Mucosa of stomach (tissue), 1 donor: Measurements from ENCODE around the gene DOP1A.

ENCODE experiments used
- H3K27me3 ChIP-seq: one replicate; pipeline ENCODE4 v1.7.0; 2013; ENCODE audit warnings: mild to moderate bottlenecking, low read length; ENCODE audit not compliant: control insufficient read depth, insufficient read depth
- H3K36me3 ChIP-seq: one replicate; pipeline ENCODE4 v1.7.0; 2013; ENCODE audit warnings: low read length; ENCODE audit not compliant: control insufficient read depth, insufficient read depth
- H3K4me1 ChIP-seq: one replicate; pipeline ENCODE4 v1.7.0; 2013; ENCODE audit warnings: mild to moderate bottlenecking, low read length; ENCODE audit not compliant: control insufficient read depth, insufficient read depth
- H3K4me3 ChIP-seq: one replicate; pipeline ENCODE4 v1.7.0; 2013; ENCODE audit warnings: low read length
- H3K9ac ChIP-seq: one replicate; pipeline ENCODE4 v1.7.0; 2013; ENCODE audit warnings: mild to moderate bottlenecking, low read length, moderate library complexity
- H3K9me3 ChIP-seq: one replicate; pipeline ENCODE4 v1.7.0; 2013; ENCODE audit warnings: mild to moderate bottlenecking, low read length, moderate library complexity; ENCODE audit not compliant: control insufficient read depth
- donor health status: Pancreatic carcinoma.

The DOP1A gene

DNA sequence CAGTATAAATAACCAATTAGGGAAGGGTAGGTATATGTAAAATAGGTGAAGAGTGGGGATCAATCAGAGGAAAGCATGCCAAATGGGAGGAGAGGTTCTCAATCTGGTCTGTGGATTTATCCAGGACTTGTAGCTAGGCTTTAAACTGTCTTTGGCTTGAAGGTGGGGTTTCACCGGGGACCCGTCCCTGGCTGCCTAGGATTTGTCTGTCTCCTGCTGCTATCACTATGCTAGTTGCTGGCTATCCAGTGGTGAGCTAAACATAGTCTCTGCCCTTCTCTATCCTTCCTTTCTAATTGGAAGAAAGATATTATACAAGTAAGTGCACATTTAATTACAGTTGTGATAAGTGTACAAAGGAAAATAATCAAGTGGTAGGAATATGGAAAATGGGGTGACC lies 58.8 kb downstream of the DOP1A start:
- Histone ChIP-seq H3K4me1 (no peaks in the 10 kb centered on the region), H3K36me3 (no peaks in the 10 kb centered on the region), H3K27me3 (no peaks in the 10 kb centered on the region), H3K9ac (no peak overlapping the region), H3K9me3 (no peaks in the 10 kb centered on the region), H3K4me3 (no peak overlapping the region)

DNA sequence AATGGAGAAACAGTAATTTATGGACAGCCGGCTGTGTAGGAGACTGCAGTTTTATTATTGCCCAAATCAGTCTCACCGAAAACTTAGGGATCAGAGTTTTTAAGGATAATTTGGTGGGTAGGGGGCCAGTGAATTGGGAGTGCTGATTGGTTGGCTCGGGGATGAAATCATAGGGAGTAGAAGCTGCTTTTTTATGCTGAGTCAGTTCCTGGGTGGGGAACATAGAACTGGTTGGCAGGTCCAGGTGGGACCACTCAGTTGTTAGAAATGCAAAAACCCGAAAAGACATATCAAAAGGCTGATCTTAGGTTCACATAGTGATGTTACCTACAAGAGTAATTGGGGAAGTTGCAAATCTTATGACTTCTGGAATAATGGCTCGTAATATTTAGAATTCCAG lies 59.3 kb downstream of the DOP1A start:
- no peak overlapping the region for H3K9ac ChIP-seq
- no peaks in the 10 kb centered on the region for H3K27me3 ChIP-seq
- H3K36me3 ChIP-seq: no peaks in the 10 kb centered on the region
- no peak overlapping the region for H3K4me3 ChIP-seq
- H3K4me1 ChIP-seq: no peaks in the 10 kb centered on the region
- no peaks in the 10 kb centered on the region for H3K9me3 ChIP-seq

DNA sequence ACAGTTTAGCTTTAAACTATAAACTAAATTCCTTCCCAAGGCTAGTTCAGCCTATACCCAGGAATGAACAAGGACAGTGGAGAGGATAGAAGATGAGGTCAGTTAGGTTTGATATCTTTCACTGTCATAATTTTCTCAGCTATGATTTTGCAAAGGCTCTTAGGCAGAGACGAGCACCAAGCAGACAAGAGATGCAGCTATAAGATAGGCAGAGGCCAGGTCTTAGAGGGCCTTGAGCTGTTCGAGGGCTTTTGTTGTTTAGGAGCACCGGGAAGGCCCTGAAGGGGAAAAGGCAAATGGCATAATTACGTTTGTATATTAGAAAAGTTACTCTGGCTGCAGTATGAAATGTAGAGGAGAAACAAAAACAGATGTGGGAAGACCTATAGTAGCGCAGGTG lies 59.8 kb downstream of the DOP1A start:
- Histone ChIP-seq H3K4me3 (no peak overlapping the region), H3K9me3 (no peaks in the 10 kb centered on the region), H3K36me3 (no peaks in the 10 kb centered on the region), H3K27me3 (no peaks in the 10 kb centered on the region), H3K9ac (no peak overlapping the region), H3K4me1 (no peaks in the 10 kb centered on the region)

DNA sequence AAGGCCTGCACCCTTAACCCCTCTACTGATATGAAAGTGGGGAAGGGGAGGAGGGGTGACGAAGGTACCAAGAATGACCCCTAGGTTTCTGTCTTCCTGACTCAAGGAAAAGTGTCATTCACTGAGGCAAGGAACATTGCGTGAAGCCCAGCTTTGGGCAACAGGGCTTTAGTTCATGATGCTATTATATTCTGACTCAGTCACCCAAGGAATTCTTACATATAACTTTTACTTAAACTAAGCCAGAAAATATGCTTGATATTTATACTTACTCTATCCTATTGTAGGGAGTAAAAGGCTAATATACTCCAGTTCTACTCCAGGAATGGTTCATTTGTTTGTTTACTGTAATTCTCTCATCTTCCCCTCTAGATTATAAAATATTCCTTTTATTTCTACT lies 60.5 kb downstream of the DOP1A start:
- Histone ChIP-seq H3K9ac (no peak overlapping the region), H3K4me1 (no peaks in the 10 kb centered on the region), H3K4me3 (no peak overlapping the region), H3K9me3 (no peaks in the 10 kb centered on the region), H3K27me3 (no peaks in the 10 kb centered on the region), H3K36me3 (no peaks in the 10 kb centered on the region)

DNA sequence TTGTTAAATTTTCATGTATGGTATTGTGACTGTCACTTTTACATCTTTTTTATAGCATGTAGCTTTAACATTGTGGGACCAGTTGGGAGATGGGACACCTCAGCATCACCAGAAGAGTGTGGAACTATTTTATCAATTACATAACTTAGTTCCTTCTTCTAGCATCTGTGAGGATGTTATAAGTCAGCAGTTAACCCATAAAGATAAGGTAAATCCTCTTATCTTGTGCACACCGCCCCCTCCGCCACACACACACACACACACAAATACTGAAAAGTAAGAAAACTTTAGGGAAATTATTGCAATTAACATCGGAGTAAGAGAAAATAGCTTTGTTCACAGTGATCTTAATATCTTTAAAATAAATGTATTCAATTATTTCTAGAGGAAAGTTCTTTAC lies 64.7 kb downstream of the DOP1A start:
- Histone ChIP-seq H3K4me1 (no peaks in the 10 kb centered on the region), H3K27me3 (no peaks in the 10 kb centered on the region), H3K9me3 (no peaks in the 10 kb centered on the region), H3K4me3 (no peak overlapping the region), H3K36me3 (no peaks in the 10 kb centered on the region), H3K9ac (no peak overlapping the region)

DNA sequence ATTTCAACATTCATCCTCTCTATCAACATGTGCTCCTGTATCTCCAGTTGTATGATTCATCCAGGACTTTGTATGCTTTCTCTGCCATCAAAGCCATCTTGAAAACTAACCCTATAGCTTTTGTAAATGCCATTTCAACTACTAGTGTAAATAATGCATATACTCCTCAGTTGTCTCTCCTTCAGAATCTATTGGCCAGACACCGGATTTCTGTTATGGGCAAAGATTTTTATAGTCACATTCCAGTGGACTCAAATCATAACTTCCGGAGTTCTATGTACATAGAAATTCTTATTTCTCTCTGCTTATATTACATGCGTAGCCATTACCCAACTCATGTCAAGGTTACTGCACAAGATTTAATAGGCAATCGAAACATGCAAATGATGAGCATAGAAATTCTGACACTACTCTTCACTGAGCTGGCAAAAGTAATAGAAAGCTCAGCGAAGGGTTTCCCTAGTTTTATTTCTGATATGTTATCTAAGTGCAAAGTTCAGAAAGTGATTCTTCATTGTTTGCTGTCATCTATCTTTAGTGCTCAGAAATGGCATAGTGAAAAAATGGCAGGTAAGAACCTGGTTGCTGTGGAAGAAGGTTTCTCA lies 70.7 kb downstream of the DOP1A start:
- Histone ChIP-seq H3K4me3 (no peak overlapping the region), H3K36me3 (no peaks in the 10 kb centered on the region), H3K27me3 (no peaks in the 10 kb centered on the region), H3K9ac (no peak overlapping the region), H3K9me3 (no peaks in the 10 kb centered on the region), H3K4me1 (peaks cover 4% of the 10 kb centered on the region)

DNA sequence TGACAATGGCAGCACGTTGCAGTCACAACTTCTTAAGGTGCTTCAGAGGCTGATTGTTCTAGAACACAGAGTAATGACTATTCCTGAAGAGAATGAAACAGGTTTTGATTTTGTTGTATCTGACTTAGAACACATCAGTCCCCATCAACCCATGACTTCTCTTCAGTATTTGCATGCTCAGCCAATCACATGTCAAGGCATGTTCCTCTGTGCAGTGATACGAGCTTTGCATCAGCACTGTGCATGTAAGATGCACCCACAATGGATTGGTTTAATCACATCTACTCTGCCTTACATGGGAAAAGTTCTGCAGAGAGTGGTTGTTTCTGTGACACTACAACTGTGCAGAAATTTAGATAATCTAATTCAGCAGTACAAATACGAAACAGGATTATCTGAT lies 71.3 kb downstream of the DOP1A start:
- H3K4me3 ChIP-seq: no peak overlapping the region
- peaks cover 5% of the 10 kb centered on the region for H3K4me1 ChIP-seq
- no peak overlapping the region for H3K9ac ChIP-seq
- no peaks in the 10 kb centered on the region for H3K27me3 ChIP-seq
- no peaks in the 10 kb centered on the region for H3K9me3 ChIP-seq
- no peaks in the 10 kb centered on the region for H3K36me3 ChIP-seq

DNA sequence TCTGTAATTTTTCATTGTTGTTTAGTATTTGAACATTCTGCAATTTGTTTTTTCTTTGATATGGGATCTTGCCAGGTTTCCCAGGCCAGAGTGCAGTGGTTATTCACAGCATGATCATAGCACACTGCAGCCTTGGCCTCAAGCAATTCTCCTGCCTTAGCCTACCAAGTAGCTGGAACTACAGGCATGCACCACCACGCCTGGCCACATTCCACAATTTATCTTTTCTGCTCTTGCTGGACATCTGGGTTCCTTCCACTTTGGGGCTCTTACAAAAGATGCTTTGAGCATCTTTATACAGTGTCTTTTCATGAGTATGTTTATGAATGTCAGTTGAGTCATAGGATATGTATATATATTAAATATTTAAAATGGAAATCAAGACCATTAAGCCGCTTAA lies 83.6 kb downstream of the DOP1A start:
- no peaks in the 10 kb centered on the region for H3K27me3 ChIP-seq
- no peaks in the 10 kb centered on the region for H3K9me3 ChIP-seq
- no peak overlapping the region for H3K9ac ChIP-seq
- no peaks in the 10 kb centered on the region for H3K36me3 ChIP-seq
- H3K4me3 ChIP-seq: no peak overlapping the region
- H3K4me1 ChIP-seq: no peaks in the 10 kb centered on the region

DNA sequence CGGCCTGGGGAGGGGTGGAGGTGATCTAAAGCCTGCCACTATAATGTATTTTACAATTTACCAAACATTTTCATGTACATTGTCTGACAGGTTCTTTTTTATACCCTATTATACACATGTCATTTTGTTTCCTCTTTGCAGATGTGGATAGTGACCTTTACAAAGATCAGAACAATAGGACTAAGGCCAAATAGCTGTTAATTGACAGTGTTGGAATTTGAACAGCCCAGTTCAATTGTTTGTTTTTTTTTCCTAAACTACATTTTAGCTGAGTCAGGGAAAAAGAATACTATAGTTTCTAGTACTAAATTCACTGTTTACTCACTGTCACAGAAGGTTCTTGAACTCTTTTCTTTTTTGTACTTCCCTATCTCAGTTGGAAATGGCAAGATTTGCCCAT lies 85.4 kb downstream of the DOP1A start:
- no peaks in the 10 kb centered on the region for H3K9me3 ChIP-seq
- no peaks in the 10 kb centered on the region for H3K4me1 ChIP-seq
- H3K36me3 ChIP-seq: no peaks in the 10 kb centered on the region

DNA sequence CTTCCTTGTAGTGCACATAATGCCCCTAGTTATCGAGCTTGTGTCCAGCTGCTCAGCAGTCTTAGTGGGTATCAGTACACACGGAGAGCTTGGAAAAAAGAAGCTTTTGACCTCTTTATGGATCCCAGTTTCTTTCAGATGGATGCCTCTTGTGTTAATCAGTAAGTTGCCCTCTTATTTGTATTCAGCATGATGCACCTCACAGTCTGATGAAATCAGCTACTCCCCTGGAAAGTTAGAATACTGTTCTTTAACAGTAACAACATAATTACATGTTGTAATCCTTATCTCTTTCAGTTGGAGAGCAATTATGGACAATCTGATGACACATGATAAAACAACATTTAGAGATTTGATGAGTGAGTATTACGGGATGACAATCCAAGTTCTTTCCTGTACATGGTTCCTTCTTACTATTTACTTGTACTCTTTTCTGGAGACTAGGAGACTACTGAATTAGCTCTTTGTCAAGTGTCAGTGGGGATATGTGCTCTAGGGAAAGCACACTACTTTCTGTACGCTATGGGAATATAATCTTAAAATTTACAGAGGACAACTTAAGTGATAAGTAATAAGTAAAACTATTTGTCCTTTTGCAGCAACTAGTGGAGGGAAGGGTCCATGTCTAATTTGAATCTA lies 86.5 kb downstream of the DOP1A start:
- H3K9ac ChIP-seq: no peak overlapping the region

More for the DNA sequence above, 85.4 kb downstream of the DOP1A start:
- Histone ChIP-seq H3K9ac (no peak overlapping the region), H3K4me3 (no peak overlapping the region), H3K27me3 (no peaks in the 10 kb centered on the region)

DNA sequence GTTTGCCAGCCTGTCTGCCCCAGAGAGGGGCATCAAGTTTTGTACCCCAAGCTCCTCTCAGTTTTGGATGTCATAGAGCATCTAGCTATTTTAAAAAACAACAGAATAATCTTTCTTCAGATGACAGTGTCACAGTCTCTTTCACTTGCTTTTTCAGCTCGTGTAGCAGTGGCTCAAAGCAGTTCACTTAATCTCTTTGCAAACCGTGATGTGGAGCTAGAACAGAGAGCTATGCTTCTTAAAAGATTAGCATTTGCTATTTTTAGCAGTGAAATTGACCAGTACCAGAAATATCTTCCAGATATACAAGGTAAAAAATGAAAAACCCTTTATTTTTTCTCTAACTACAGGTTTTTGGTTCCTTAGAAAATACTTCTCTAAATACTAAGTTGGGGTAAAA lies 88.3 kb downstream of the DOP1A start:
- Histone ChIP-seq H3K36me3 (no peaks in the 10 kb centered on the region), H3K9me3 (no peaks in the 10 kb centered on the region), H3K9ac (no peak overlapping the region), H3K4me1 (no peaks in the 10 kb centered on the region), H3K4me3 (no peak overlapping the region), H3K27me3 (no peaks in the 10 kb centered on the region)

More for the DNA sequence above, 86.5 kb downstream of the DOP1A start:
- no peak overlapping the region for H3K4me3 ChIP-seq
- H3K36me3 ChIP-seq: no peaks in the 10 kb centered on the region
- H3K4me1 ChIP-seq: no peaks in the 10 kb centered on the region
- no peaks in the 10 kb centered on the region for H3K9me3 ChIP-seq
- H3K27me3 ChIP-seq: no peaks in the 10 kb centered on the region

DNA sequence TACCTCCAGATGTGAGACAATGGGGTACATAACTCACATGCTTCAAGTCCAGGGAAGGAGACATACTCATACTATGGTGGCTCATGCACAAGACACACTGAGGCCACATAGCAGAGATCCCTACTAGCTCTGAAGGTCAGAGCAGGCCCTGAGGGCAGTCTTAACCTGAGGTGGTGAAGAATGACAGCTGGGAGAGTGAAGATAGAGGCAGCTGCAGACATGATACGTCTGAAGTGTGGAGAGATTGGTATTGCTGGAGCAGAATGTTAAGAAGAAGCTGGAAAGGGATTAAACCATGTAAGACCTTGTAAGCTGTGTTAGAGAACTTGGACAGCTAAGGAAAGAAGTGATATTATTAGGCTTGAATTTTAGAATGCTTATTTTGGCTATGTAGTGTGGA lies 92.7 kb downstream of the DOP1A start:
- H3K9me3 ChIP-seq: no peaks in the 10 kb centered on the region
- H3K36me3 ChIP-seq: no peaks in the 10 kb centered on the region
- H3K9ac ChIP-seq: no peak overlapping the region
- no peaks in the 10 kb centered on the region for H3K4me1 ChIP-seq
- no peaks in the 10 kb centered on the region for H3K27me3 ChIP-seq
- no peak overlapping the region for H3K4me3 ChIP-seq
